Mucosa of rectum (tissue), 2 donors: ENCODE results near the gene ALG12.

ENCODE experiments used
- H3K27ac ChIP-seq, 2 donors: one replicate each; pipeline ENCODE4 v1.7.0; 2013; ENCODE audit warnings: inconsistent platforms in 2 of 2, low read depth in 2 of 2, low read length in 2 of 2
- H3K27me3 ChIP-seq, 2 donors: one replicate each; pipeline ENCODE4 v1.7.0; 2013; ENCODE audit warnings: low read length in 2 of 2; ENCODE audit not compliant: control insufficient read depth in 2 of 2, insufficient read depth in 2 of 2
- H3K36me3 ChIP-seq, 2 donors: one replicate each; pipeline ENCODE4 v1.7.0; 2013; ENCODE audit warnings: low read length in 2 of 2; ENCODE audit not compliant: control insufficient read depth in 2 of 2, insufficient read depth in 2 of 2
- H3K4me1 ChIP-seq, 2 donors: one replicate each; pipeline ENCODE4 v1.7.0; 2013; ENCODE audit warnings: low read length in 2 of 2, mild to moderate bottlenecking in 1 of 2; ENCODE audit not compliant: control insufficient read depth in 2 of 2, insufficient read depth in 2 of 2
- H3K4me3 ChIP-seq, 2 donors: one replicate each; pipeline ENCODE4 v1.7.0; 2013; ENCODE audit warnings: low read length in 2 of 2
- H3K9ac ChIP-seq, 2 donors: one replicate each; pipeline ENCODE4 v1.7.0; 2013; ENCODE audit warnings: low read length in 2 of 2, low read depth in 1 of 2, mild to moderate bottlenecking in 1 of 2
- H3K9me3 ChIP-seq, 2 donors: one replicate each; pipeline ENCODE4 v1.7.0; 2013; ENCODE audit warnings: low read length in 2 of 2; ENCODE audit not compliant: control insufficient read depth in 2 of 2
- donor health status: healthy.
- donor health status: Normal muscosa, but diverticular disease.

Gene ALG12

GRCh38 chr22:49957826-49958365 is 39.7 kb upstream of the ALG12 start:
- Histone ChIP-seq H3K9me3 (no peaks in the 10 kb centered on the region), H3K36me3 (peaks cover 2 to 11% of the 10 kb centered on the region in 2 donors), H3K27me3 (no peaks in the 10 kb centered on the region), H3K27ac (no peak overlapping the region), H3K9ac (peak overlapping the region in 1 of 2 donors; percentile 92), H3K4me3 (no peak overlapping the region), H3K4me1 (peaks cover 22 to 37% of the 10 kb centered on the region in 2 donors)

GRCh38 chr22:49956914-49957825 is 38.9 kb upstream of the ALG12 start:
- Histone ChIP-seq H3K36me3 (peaks cover 0 to 6% of the 10 kb centered on the region in 2 donors), H3K27ac (no peak overlapping the region), H3K4me3 (no peak overlapping the region), H3K4me1 (peaks cover 20 to 39% of the 10 kb centered on the region in 2 donors), H3K9ac (peak overlapping the region in 1 of 2 donors; percentile 38), H3K9me3 (no peaks in the 10 kb centered on the region), H3K27me3 (no peaks in the 10 kb centered on the region)

GRCh38 chr22:49956418-49956770 is 38.2 kb upstream of the ALG12 start:
- Histone ChIP-seq H3K36me3 (peaks cover 0 to under 1% of the 10 kb centered on the region in 2 donors), H3K9ac (no peak overlapping the region), H3K9me3 (no peaks in the 10 kb centered on the region), H3K27me3 (no peaks in the 10 kb centered on the region), H3K4me3 (no peak overlapping the region), H3K4me1 (peaks cover 28 to 47% of the 10 kb centered on the region in 2 donors), H3K27ac (no peak overlapping the region)

- Histone ChIP-seq H3K9ac (no peak overlapping the region), H3K27me3 (no peaks in the 10 kb centered on the region), H3K9me3 (no peaks in the 10 kb centered on the region), H3K36me3 (no peaks in the 10 kb centered on the region), H3K27ac (no peak overlapping the region), H3K4me3 (no peak overlapping the region), H3K4me1 (peaks cover 32 to 51% of the 10 kb centered on the region in 2 donors)
These were observed 37.6 kb upstream of the ALG12 start for GRCh38 chr22:49955581-49956417.

- H3K9me3 ChIP-seq, result no peaks in the 10 kb centered on the region
- no peaks in the 10 kb centered on the region for H3K27me3 ChIP-seq
- no peak overlapping the region for H3K9ac ChIP-seq
- H3K4me1 ChIP-seq, result peaks cover 36 to 56% of the 10 kb centered on the region in 2 donors
- H3K27ac ChIP-seq, result no peak overlapping the region
- no peaks in the 10 kb centered on the region for H3K36me3 ChIP-seq
- H3K4me3 ChIP-seq, result no peak overlapping the region
These were observed 36.8 kb upstream of the ALG12 start for GRCh38 chr22:49954991-49955580.

- H3K9me3 ChIP-seq, result no peaks in the 10 kb centered on the region
- no peak overlapping the region for H3K4me3 ChIP-seq
- H3K4me1 ChIP-seq, result peaks cover 35 to 56% of the 10 kb centered on the region in 2 donors
- H3K36me3 ChIP-seq, result no peaks in the 10 kb centered on the region
- H3K9ac ChIP-seq, result peak overlapping the region in 1 of 2 donors; percentile 71
- H3K27me3 ChIP-seq, result no peaks in the 10 kb centered on the region
- no peak overlapping the region for H3K27ac ChIP-seq
These were observed 36.1 kb upstream of the ALG12 start for GRCh38 chr22:49954354-49954753.

- Histone ChIP-seq H3K27ac (no peak overlapping the region), H3K4me3 (no peak overlapping the region), H3K9ac (peak overlapping the region in 1 of 2 donors; percentile 71), H3K4me1 (peaks cover 30 to 50% of the 10 kb centered on the region in 2 donors), H3K36me3 (no peaks in the 10 kb centered on the region), H3K27me3 (no peaks in the 10 kb centered on the region), H3K9me3 (no peaks in the 10 kb centered on the region)
These were observed 35.6 kb upstream of the ALG12 start for GRCh38 chr22:49953680-49954344.

GRCh38 chr22:49953027-49953679 is 34.9 kb upstream of the ALG12 start:
- H3K4me3 ChIP-seq, result no peak overlapping the region
- no peaks in the 10 kb centered on the region for H3K36me3 ChIP-seq
- peaks cover 30 to 45% of the 10 kb centered on the region in 2 donors for H3K4me1 ChIP-seq
- peak overlapping the region; percentile 94 to 100 for H3K27ac ChIP-seq
- no peaks in the 10 kb centered on the region for H3K27me3 ChIP-seq
- peak overlapping the region in 1 of 2 donors; percentile 71 for H3K9ac ChIP-seq
- no peaks in the 10 kb centered on the region for H3K9me3 ChIP-seq
